Esophagus squamous epithelium (tissue), 5 donors: ENCODE measurements around the gene PGS1. TPM values are rescaled to one million over a fixed set of nuclear protein-coding genes. Genes with fewer than 3 reads are reported as not detected.

Source experiments
- DNase-seq: peaks from one replicate; lab custom pipeline; 2025; lab: John Stamatoyannopoulos, UW
- H3K27ac ChIP-seq, 4 donors: fragments of 200-600 bp; sonication (generic); one replicate each; pipeline ENCODE4 v1.5.1; 2016 to 2019; ENCODE audit warnings: mild to moderate bottlenecking in 1 of 4
- H3K27me3 ChIP-seq, 4 donors: fragments of 200-600 bp; sonication (generic); 1 replicate in 3 of 4; 2 replicates in 1 of 4; pipeline versions ENCODE4 v1.5.1 to v1.6.0; 2017 to 2021; ENCODE audit warnings: antibody characterized with exemption in 1 of 4
- H3K36me3 ChIP-seq, 3 donors: fragments of 200-600 bp; sonication (generic); one replicate each; pipeline ENCODE4 v1.5.1; 2016 to 2019
- H3K4me1 ChIP-seq, 3 donors: fragments of 200-600 bp; sonication (generic); one replicate each; pipeline ENCODE4 v1.5.1; 2017 to 2019
- H3K4me3 ChIP-seq, 4 donors: fragments of 200-600 bp; sonication (generic); 1 replicate in 3 of 4; 2 replicates in 1 of 4; pipeline ENCODE4 v1.5.1; 2016 to 2019; ENCODE audit warnings: mild to moderate bottlenecking in 2 of 4, moderate library complexity in 1 of 4
- H3K9me3 ChIP-seq, 3 donors: fragments of 200-600 bp; sonication (generic); one replicate each; pipeline ENCODE4 v1.5.1; 2016 to 2019
- POLR2A ChIP-seq, 4 donors: fragments of 450-650 bp; IDR thresholded peaks; one replicate each; pipeline ENCODE4 v1.6.1; 2017; ENCODE audit warnings: antibody characterized with exemption in 4 of 4, mild to moderate bottlenecking in 4 of 4, moderate library complexity in 3 of 4
- WGBS, 2 donors: methylation state at CpG; one replicate each; pipeline ENCODE4 v1.1.5; 2018; 5-methylcytosine and 5-hydroxymethylcytosine counted together
- intact Hi-C: fragments of 100-400 bp; cut with DNase I; formaldehyde crosslinking; loops from one replicate; pipeline ENCODE4 v1.15.0; 2022
- total RNA-seq, 4 donors: library from RNA; depleted of rRNA; stranded (reverse); fragments of >200 nt; gene quantifications; one replicate each; pipeline ENCODE4 v1.1.0, GENCODE V29; 2016
- TF ChIP-seq, protein P1 (sequence below), 6 experiments: fragments of 450-650 bp in 4 of 6; fragments of 200-600 bp in 2 of 6; sonication (generic) in 2 of 6; IDR thresholded peaks; one replicate each; pipeline ENCODE4 v1.5.1; 2016 to 2019; ENCODE audit warnings: antibody characterized with exemption in 6 of 6, mild to moderate bottlenecking in 4 of 6, moderate library complexity in 4 of 6
- donor health status: DM: yes; HTN: yes; CAD: no.

PGS1 gene
- total RNA-seq, 4 donors from 2014 or later: 18.6 to 32.4 (median 23.0) TPM

- Histone ChIP-seq H3K36me3 (no peaks in the 10 kb centered on the region), H3K4me3 (no peak overlapping the region), H3K9me3 (no peaks in the 10 kb centered on the region), H3K4me1 (peaks cover 34 to 86% (median 75%) of the 10 kb centered on the region in 3 donors), H3K27me3 (peaks cover 0 to 13% (median 0%) of the 10 kb centered on the region in 4 donors), H3K27ac (no peak overlapping the region)
- TF ChIP-seq, protein P1, sequence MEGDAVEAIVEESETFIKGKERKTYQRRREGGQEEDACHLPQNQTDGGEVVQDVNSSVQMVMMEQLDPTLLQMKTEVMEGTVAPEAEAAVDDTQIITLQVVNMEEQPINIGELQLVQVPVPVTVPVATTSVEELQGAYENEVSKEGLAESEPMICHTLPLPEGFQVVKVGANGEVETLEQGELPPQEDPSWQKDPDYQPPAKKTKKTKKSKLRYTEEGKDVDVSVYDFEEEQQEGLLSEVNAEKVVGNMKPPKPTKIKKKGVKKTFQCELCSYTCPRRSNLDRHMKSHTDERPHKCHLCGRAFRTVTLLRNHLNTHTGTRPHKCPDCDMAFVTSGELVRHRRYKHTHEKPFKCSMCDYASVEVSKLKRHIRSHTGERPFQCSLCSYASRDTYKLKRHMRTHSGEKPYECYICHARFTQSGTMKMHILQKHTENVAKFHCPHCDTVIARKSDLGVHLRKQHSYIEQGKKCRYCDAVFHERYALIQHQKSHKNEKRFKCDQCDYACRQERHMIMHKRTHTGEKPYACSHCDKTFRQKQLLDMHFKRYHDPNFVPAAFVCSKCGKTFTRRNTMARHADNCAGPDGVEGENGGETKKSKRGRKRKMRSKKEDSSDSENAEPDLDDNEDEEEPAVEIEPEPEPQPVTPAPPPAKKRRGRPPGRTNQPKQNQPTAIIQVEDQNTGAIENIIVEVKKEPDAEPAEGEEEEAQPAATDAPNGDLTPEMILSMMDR (IDR thresholded peaks at IDR 0.05): no peak
- no peak for TF ChIP-seq POLR2A (IDR thresholded peaks at IDR 0.05)
- intact Hi-C loops: no loop called here
- 76 to 100% methylated on average over 1 to 2 of the region's 3 CpGs for WGBS, 2 donors
- no peak for DNase-seq
Measured at GRCh38 chr17:78347453-78347852, 31.0 kb upstream of the PGS1 start.

DNA sequence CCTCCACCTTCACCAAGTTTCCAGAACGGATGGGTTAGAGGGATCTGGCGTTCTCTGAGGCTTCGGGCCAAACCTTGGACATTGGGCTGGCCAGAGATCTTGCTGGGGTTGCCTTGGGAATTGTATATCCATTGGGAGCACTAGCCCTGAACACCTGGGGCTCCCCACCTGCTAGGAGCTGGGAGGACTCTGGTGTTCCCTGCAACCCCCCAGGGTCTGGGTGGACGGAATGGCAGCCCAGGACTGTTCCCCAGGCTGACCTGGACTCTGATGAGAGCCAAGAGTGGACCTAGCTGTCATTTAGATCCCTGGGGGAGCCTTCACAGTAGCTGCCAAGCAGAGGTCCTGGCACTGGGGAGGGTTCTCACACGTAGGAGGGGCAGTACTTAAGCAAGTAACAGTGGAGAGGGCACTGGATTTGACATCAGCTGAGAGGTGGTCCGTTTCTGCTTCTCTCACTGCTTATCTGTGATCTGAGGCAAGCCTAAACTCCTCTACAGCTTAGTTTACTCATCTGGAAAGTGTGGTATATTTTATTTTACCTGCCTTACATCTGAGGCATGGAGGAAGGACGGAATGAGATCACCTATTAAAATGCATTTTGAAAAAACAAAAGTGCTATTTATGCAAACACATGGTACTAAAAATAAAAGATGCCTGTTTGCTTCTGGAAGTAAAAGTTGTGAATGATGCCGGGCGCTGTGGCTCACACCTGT is 30.2 kb upstream of the PGS1 start:
- intact Hi-C loops: no loop called here
- H3K27ac ChIP-seq: no peak overlapping the region
- no peaks in the 10 kb centered on the region for H3K36me3 ChIP-seq
- no peaks in the 10 kb centered on the region for H3K9me3 ChIP-seq
- TF ChIP-seq, protein P1 (IDR thresholded peaks at IDR 0.05): no peak
- no peak for TF ChIP-seq POLR2A (IDR thresholded peaks at IDR 0.05)
- WGBS, 2 donors: 81 to 83% methylated on average over 6 to 8 of the region's 9 CpGs
- H3K27me3 ChIP-seq: peaks cover 0 to 13% (median 0%) of the 10 kb centered on the region in 4 donors
- no peak overlapping the region for H3K4me3 ChIP-seq
- peaks cover 31 to 86% (median 72%) of the 10 kb centered on the region in 3 donors for H3K4me1 ChIP-seq
- no peak for DNase-seq

DNA sequence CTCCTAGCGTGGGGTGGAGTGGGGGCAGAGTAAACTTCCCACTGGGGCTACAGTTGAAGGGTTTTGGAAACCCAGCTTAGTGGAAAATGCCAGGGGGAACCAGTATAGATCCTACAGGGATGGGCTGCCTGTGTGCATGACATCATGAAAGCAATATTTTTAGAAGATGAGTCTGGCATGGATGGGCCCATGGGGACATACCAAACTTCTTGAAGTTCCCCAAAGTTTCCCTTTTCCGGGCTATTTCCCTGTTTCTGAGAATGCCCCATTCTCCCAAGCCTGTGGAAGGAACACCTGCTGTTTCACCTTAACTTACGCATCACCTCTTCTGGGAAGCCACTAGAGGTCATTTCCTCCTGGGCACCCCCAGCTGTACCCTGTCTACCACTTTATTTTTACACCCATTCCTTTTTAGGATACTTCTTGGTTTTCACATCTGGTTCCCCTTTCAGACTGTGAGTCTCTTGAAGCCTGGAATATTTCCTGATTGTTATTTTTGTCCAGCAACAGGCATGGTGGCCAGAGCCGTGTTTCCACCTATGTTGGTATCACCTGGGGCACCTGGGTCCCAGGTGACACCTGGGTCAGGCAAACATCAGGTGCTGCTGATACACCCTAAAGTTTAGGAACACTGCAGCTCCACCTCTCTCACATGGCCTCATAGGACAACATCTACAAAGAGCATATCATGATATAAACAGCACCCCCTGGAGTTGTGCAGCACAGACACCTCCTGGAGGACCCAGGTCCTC is 28.4 kb upstream of the PGS1 start:
- WGBS, 2 donors: 62 to 77% methylated on average over 4 of the region's 4 CpGs
- no peaks in the 10 kb centered on the region for H3K36me3 ChIP-seq
- intact Hi-C loops: no loop called here
- TF ChIP-seq, protein P1 (IDR thresholded peaks at IDR 0.05): no peak
- TF ChIP-seq POLR2A (IDR thresholded peaks at IDR 0.05): no peak
- H3K9me3 ChIP-seq: no peaks in the 10 kb centered on the region
- peaks cover 30 to 86% (median 66%) of the 10 kb centered on the region in 3 donors for H3K4me1 ChIP-seq
- H3K4me3 ChIP-seq: no peak overlapping the region
- DNase-seq: no peak
- peaks cover 0 to 13% (median 0%) of the 10 kb centered on the region in 4 donors for H3K27me3 ChIP-seq
- H3K27ac ChIP-seq: peak overlapping the region in 1 of 4 donors; percentile 46

DNA sequence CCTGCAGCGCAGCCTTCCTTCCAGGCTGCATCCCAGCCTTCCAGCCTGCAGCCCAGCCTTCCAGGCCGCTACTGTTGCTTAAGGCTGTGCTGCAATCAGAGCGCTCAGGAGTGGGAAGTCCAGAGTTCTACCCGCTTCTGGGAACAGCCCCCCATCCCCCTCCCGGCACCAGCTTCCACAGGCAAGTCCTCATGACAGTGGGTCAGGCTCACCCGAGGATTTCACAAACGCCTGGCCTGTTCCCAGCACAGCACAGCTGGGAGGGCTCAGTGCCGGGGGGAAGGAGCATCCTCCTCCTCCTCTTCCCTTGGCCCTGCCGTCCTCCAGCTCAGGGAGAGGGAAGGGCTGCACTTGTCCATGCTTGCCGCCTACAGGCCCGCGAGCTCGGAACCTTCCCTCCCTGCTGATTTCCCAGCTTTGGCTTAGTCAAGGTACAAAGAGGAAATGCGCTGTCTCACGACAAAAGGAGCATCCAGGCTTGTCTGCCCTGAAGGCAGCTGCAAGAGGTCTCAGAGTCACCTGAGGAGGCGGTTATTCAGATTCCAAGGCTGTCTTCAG is 26.9 kb upstream of the PGS1 start:
- Histone ChIP-seq H3K4me3 (no peak overlapping the region), H3K27ac (peak overlapping the region; percentile 72 to 96 (median 88)), H3K9me3 (no peaks in the 10 kb centered on the region), H3K27me3 (peaks cover 0 to 13% (median 0%) of the 10 kb centered on the region in 4 donors), H3K36me3 (no peaks in the 10 kb centered on the region), H3K4me1 (peaks cover 35 to 86% (median 66%) of the 10 kb centered on the region in 3 donors)
- no peak for DNase-seq
- intact Hi-C loops: no loop called here
- WGBS, 2 donors: 3 to 38% methylated on average over 2 to 7 of the region's 16 CpGs
- TF ChIP-seq, protein P1 (IDR thresholded peaks at IDR 0.05): peak in 2 of 6 experiments; percentile 6 to 20
- TF ChIP-seq POLR2A (IDR thresholded peaks at IDR 0.05): peak in 1 of 4 donors; percentile 43
